ENCODE measurements around the gene DNAH7.

Gene DNAH7

GRCh38 chr2:195830968-195831950 lies 237.4 kb downstream of the DNAH7 start:
- no peak overlapping the region for H3K4me3 ChIP-seq (ENCODE audit: low read depth, low read length)
- H3K27ac ChIP-seq (ENCODE audit: low read depth, low read length) = peak overlapping the region; percentile 7
- H3K9me3 ChIP-seq (ENCODE audit: control insufficient read depth, insufficient read depth, low read length) = no peaks in the 10 kb centered on the region
- H3K27me3 ChIP-seq (ENCODE audit: control insufficient read depth, insufficient read depth, low read length) = no peaks in the 10 kb centered on the region
- H3K4me1 ChIP-seq (ENCODE audit: control insufficient read depth, insufficient read depth, low read length) = peaks cover 17% of the 10 kb centered on the region
- no peak overlapping the region for H3K9ac ChIP-seq (ENCODE audit: low read depth, low read length)
- no peaks in the 10 kb centered on the region for H3K36me3 ChIP-seq (ENCODE audit: control insufficient read depth, insufficient read depth, low read length)

DNA sequence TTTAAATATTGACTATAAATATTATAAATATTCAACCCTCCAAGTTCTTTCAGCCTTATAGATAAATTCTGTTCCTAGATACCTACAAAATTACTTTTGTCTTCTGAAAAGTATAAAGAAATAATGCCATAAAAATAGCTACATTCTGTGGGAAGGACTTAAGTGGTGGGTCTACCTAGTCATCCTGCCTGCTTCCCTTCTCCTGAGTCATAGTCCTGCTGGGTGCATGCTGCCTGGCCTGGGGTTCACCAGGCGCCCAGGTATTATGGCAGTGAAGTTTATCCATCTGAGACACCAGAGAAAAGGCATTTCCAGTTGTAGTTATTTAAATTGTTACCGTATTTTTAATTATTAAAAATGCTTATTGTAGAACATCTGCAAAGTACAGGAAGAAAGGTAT lies 244.2 kb downstream of the DNAH7 start:
- no peak overlapping the region for H3K27ac ChIP-seq (ENCODE audit: low read depth, low read length)
- peaks cover 3% of the 10 kb centered on the region; the same call in 1 of the 2 replicates for H3K4me1 ChIP-seq (ENCODE audit: control insufficient read depth, insufficient read depth, low read length)
- H3K9ac ChIP-seq (ENCODE audit: low read depth, low read length) = no peak overlapping the region
- no peaks in the 10 kb centered on the region for H3K27me3 ChIP-seq (ENCODE audit: control insufficient read depth, insufficient read depth, low read length)
- H3K9me3 ChIP-seq (ENCODE audit: control insufficient read depth, insufficient read depth, low read length) = no peaks in the 10 kb centered on the region
- no peaks in the 10 kb centered on the region for H3K36me3 ChIP-seq (ENCODE audit: control insufficient read depth, insufficient read depth, low read length)
- no peak overlapping the region for H3K4me3 ChIP-seq (ENCODE audit: low read depth, low read length)

DNA sequence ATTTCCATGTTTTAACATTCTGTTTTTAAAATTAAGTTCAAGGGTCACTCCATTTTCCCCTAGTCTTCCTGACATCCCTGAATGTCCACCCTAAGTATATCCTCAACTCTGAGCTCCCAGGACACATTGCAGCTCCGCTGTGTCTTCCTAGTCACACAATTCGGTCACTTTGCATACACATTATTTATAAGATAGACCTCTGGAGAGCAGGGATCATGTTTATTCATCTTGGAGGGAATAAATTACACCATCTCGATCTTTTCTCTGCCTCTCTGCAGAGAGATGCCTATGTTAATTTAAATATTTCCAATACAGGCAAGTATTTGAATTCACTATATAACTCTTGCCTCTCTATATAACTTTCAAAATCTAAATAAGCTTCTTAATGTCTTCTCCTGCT lies 245.4 kb downstream of the DNAH7 start:
- no peak overlapping the region for H3K4me3 ChIP-seq (ENCODE audit: low read depth, low read length)
- H3K36me3 ChIP-seq (ENCODE audit: control insufficient read depth, insufficient read depth, low read length) = no peaks in the 10 kb centered on the region
- no peak overlapping the region for H3K27ac ChIP-seq (ENCODE audit: low read depth, low read length)
- H3K9me3 ChIP-seq (ENCODE audit: control insufficient read depth, insufficient read depth, low read length) = no peaks in the 10 kb centered on the region
- peaks cover 3% of the 10 kb centered on the region; the same call in 1 of the 2 replicates for H3K4me1 ChIP-seq (ENCODE audit: control insufficient read depth, insufficient read depth, low read length)
- no peak overlapping the region for H3K9ac ChIP-seq (ENCODE audit: low read depth, low read length)
- H3K27me3 ChIP-seq (ENCODE audit: control insufficient read depth, insufficient read depth, low read length) = no peaks in the 10 kb centered on the region

DNA sequence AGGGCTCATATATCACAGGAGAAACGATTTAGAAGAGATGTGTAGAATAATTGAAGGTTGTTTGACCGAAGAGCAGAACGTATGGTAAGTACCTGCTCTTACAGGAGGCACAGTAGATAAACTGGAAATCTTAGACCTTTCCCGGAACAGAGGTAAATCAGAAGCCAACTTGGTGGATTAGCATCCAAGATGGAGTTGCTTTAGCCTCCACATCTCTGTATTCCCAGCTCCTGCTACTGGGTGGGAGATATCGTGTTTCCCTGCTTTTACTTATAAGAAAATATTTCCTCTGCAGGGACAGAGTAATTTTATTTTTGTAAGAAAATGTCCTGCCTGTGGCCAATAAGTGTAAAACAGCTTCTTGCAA lies 247.1 kb downstream of the DNAH7 start:
- Histone ChIP-seq H3K4me1 (ENCODE audit: control insufficient read depth, insufficient read depth, low read length) (peaks cover 3% of the 10 kb centered on the region; the same call in 1 of the 2 replicates), H3K27me3 (ENCODE audit: control insufficient read depth, insufficient read depth, low read length) (no peaks in the 10 kb centered on the region), H3K4me3 (ENCODE audit: low read depth, low read length) (no peak overlapping the region), H3K27ac (ENCODE audit: low read depth, low read length) (no peak overlapping the region), H3K9ac (ENCODE audit: low read depth, low read length) (no peak overlapping the region), H3K9me3 (ENCODE audit: control insufficient read depth, insufficient read depth, low read length) (no peaks in the 10 kb centered on the region), H3K36me3 (ENCODE audit: control insufficient read depth, insufficient read depth, low read length) (no peaks in the 10 kb centered on the region)

- H3K9ac ChIP-seq (ENCODE audit: low read depth, low read length) = peak overlapping the region; percentile 12; the same call in 1 of the 2 replicates
- no peaks in the 10 kb centered on the region for H3K36me3 ChIP-seq (ENCODE audit: control insufficient read depth, insufficient read depth, low read length)
- H3K27ac ChIP-seq (ENCODE audit: low read depth, low read length) = no peak overlapping the region
Observed at GRCh38 chr2:195820867-195821565, 247.6 kb downstream of the DNAH7 start.

DNA sequence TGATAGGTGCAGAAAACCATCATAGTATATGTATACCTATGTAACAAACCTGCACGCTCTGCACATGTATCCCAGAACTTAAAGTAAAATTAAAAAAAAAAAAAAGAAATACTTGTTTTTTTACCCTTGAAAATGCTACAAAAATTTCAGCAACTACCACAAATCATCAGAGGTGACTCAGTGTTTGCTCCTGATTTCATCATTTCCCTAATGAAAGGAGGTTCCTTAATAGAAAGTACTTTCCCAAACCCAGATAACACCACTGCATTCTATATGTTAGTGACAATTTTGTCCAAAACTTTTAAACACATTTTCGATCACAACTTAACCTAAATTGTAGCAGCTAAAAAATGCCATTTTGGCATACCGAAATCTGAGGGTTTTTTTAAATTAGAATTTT lies 248.3 kb downstream of the DNAH7 start:
- H3K36me3 ChIP-seq (ENCODE audit: control insufficient read depth, insufficient read depth, low read length) = no peaks in the 10 kb centered on the region
- peaks cover 3% of the 10 kb centered on the region; the same call in 1 of the 2 replicates for H3K4me1 ChIP-seq (ENCODE audit: control insufficient read depth, insufficient read depth, low read length)
- H3K4me3 ChIP-seq (ENCODE audit: low read depth, low read length) = no peak overlapping the region
- H3K9me3 ChIP-seq (ENCODE audit: control insufficient read depth, insufficient read depth, low read length) = no peaks in the 10 kb centered on the region
- no peak overlapping the region for H3K27ac ChIP-seq (ENCODE audit: low read depth, low read length)
- peak overlapping the region; percentile 12; the same call in 1 of the 2 replicates for H3K9ac ChIP-seq (ENCODE audit: low read depth, low read length)
- no peaks in the 10 kb centered on the region for H3K27me3 ChIP-seq (ENCODE audit: control insufficient read depth, insufficient read depth, low read length)

More at GRCh38 chr2:195820867-195821565, 247.6 kb downstream of the DNAH7 start:
- Histone ChIP-seq H3K4me1 (ENCODE audit: control insufficient read depth, insufficient read depth, low read length) (peaks cover 3% of the 10 kb centered on the region; the same call in 1 of the 2 replicates), H3K4me3 (ENCODE audit: low read depth, low read length) (no peak overlapping the region), H3K27me3 (ENCODE audit: control insufficient read depth, insufficient read depth, low read length) (no peaks in the 10 kb centered on the region), H3K9me3 (ENCODE audit: control insufficient read depth, insufficient read depth, low read length) (no peaks in the 10 kb centered on the region)

DNA sequence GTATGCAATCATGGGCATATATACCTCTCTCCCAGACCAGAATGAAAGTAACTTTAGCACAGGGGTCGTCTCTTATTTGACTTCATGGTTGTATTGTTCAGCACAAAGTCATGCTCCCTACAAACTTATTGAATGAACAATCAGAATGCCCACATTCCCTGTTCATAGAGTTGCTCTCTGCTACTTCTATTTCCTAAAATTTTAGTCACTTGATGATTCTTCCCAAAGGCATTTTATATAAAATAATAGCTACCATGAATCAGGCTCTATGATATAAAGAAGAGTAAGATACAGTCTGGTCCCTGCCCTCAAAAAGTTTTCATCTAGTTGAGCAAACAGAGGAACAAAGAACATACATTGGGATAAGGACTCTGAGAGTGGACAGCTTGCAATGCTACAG lies 249.4 kb downstream of the DNAH7 start:
- H3K4me1 ChIP-seq (ENCODE audit: control insufficient read depth, insufficient read depth, low read length) = peaks cover 3% of the 10 kb centered on the region; the same call in 1 of the 2 replicates
- H3K27ac ChIP-seq (ENCODE audit: low read depth, low read length) = no peak overlapping the region
- H3K9ac ChIP-seq (ENCODE audit: low read depth, low read length) = no peak overlapping the region
- no peaks in the 10 kb centered on the region for H3K9me3 ChIP-seq (ENCODE audit: control insufficient read depth, insufficient read depth, low read length)
- H3K36me3 ChIP-seq (ENCODE audit: control insufficient read depth, insufficient read depth, low read length) = no peaks in the 10 kb centered on the region
- H3K4me3 ChIP-seq (ENCODE audit: low read depth, low read length) = no peak overlapping the region
- H3K27me3 ChIP-seq (ENCODE audit: control insufficient read depth, insufficient read depth, low read length) = no peaks in the 10 kb centered on the region

GRCh38 chr2:195818526-195818925 lies 250.1 kb downstream of the DNAH7 start:
- Histone ChIP-seq H3K9me3 (ENCODE audit: control insufficient read depth, insufficient read depth, low read length) (no peaks in the 10 kb centered on the region), H3K36me3 (ENCODE audit: control insufficient read depth, insufficient read depth, low read length) (no peaks in the 10 kb centered on the region), H3K4me3 (ENCODE audit: low read depth, low read length) (no peak overlapping the region), H3K27me3 (ENCODE audit: control insufficient read depth, insufficient read depth, low read length) (no peaks in the 10 kb centered on the region), H3K4me1 (ENCODE audit: control insufficient read depth, insufficient read depth, low read length) (peaks cover 3% of the 10 kb centered on the region; the same call in 1 of the 2 replicates), H3K9ac (ENCODE audit: low read depth, low read length) (no peak overlapping the region), H3K27ac (ENCODE audit: low read depth, low read length) (no peak overlapping the region)

DNA sequence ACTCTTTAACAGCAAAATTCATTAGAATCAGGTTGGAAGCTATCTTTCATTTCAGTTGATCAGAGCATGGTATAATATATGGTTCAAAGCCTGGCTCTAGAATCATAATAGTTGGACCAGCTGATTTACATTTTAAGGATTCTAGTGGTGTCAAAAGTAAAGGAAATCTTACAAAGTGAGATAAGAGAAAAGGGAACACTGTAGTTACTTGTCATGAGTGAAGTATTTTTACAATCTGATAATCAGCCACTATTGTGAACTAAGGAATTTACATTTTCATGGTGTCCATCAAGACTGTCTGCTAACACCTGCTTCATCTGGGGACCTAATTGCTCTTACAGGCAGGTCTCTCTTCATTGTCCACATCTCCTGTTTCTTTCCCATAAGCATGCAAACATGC lies 250.5 kb downstream of the DNAH7 start:
- Histone ChIP-seq H3K4me3 (ENCODE audit: low read depth, low read length) (no peak overlapping the region), H3K9me3 (ENCODE audit: control insufficient read depth, insufficient read depth, low read length) (no peaks in the 10 kb centered on the region), H3K9ac (ENCODE audit: low read depth, low read length) (no peak overlapping the region), H3K27me3 (ENCODE audit: control insufficient read depth, insufficient read depth, low read length) (no peaks in the 10 kb centered on the region), H3K27ac (ENCODE audit: low read depth, low read length) (no peak overlapping the region), H3K36me3 (ENCODE audit: control insufficient read depth, insufficient read depth, low read length) (no peaks in the 10 kb centered on the region), H3K4me1 (ENCODE audit: control insufficient read depth, insufficient read depth, low read length) (peaks cover 3% of the 10 kb centered on the region; the same call in 1 of the 2 replicates)

DNA sequence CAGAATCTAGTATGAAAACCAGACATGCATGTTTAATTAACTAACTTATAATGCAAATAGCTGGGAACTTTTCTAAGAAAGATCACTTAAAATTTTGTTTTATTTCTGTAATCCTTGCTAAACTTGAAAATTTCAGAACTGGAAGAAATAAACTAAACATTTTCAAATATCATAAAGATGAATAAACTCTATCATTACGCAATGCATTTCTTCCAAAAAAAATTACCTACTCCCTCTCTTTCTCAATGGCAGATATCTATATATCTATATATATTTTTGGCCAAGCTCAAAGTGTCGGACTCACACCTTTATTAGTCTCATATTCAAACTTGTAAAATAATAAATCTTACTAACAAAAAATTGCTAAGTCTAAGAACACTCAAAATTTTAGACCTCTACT lies 253.6 kb downstream of the DNAH7 start:
- Histone ChIP-seq H3K27me3 (ENCODE audit: control insufficient read depth, insufficient read depth, low read length) (no peaks in the 10 kb centered on the region), H3K4me1 (ENCODE audit: control insufficient read depth, insufficient read depth, low read length) (peaks cover 5% of the 10 kb centered on the region; the same call in 1 of the 2 replicates), H3K4me3 (ENCODE audit: low read depth, low read length) (no peak overlapping the region), H3K9ac (ENCODE audit: low read depth, low read length) (no peak overlapping the region), H3K27ac (ENCODE audit: low read depth, low read length) (no peak overlapping the region), H3K36me3 (ENCODE audit: control insufficient read depth, insufficient read depth, low read length) (no peaks in the 10 kb centered on the region), H3K9me3 (ENCODE audit: control insufficient read depth, insufficient read depth, low read length) (no peaks in the 10 kb centered on the region)

DNA sequence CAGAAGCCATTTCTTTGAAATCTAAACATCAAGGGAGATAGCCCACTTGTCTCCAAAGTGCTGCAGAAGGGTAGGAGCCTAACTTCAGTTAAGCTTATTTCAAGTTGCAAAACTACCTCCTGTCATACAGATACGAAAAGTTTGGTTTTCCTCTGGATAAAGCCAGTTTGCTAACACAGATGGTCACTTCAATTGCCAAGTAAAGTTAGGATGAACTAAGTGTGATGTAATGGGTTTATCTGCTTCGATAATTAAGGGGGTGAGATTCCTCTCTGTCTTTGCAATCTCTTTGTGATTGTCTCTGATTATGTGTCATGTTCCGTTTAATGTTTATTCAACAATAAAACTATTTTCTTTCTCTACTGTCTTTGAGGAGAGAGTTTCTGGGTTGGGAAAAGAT lies 255.2 kb downstream of the DNAH7 start:
- Histone ChIP-seq H3K36me3 (ENCODE audit: control insufficient read depth, insufficient read depth, low read length) (no peaks in the 10 kb centered on the region), H3K4me1 (ENCODE audit: control insufficient read depth, insufficient read depth, low read length) (peaks cover 21% of the 10 kb centered on the region), H3K4me3 (ENCODE audit: low read depth, low read length) (no peak overlapping the region), H3K27me3 (ENCODE audit: control insufficient read depth, insufficient read depth, low read length) (no peaks in the 10 kb centered on the region), H3K9ac (ENCODE audit: low read depth, low read length) (no peak overlapping the region), H3K9me3 (ENCODE audit: control insufficient read depth, insufficient read depth, low read length) (no peaks in the 10 kb centered on the region), H3K27ac (ENCODE audit: low read depth, low read length) (no peak overlapping the region)

Data from HUES48 (cell line).